GM18909 (cell line): ENCODE results near the gene LMAN2.
"Not testable (repeated sequence)": the region's sequence is repeated elsewhere in the genome, so short reads cannot be mapped to it uniquely, and the experiment has no call there.

Source experiments
- ATAC-seq: cut with Tn5 transposase; IDR thresholded peaks from one replicate; pipeline ENCODE4 v1.9.1; 2021; ENCODE audit warnings: mild to moderate bottlenecking; ENCODE audit not compliant: unreplicated experiment, poor library complexity

Gene LMAN2

GRCh38 chr5:177310332-177310731 is 41.1 kb downstream of the LMAN2 start:
- ATAC-seq: no peak

- ATAC-seq: no peak
These were observed 41.9 kb downstream of the LMAN2 start for GRCh38 chr5:177309351-177310191.

- no peak for ATAC-seq
These were observed 42.7 kb downstream of the LMAN2 start for GRCh38 chr5:177308740-177309139.

- ATAC-seq: no peak
These were observed 43.7 kb downstream of the LMAN2 start for GRCh38 chr5:177307544-177308363.

- ATAC-seq: no peak
These were observed 44.6 kb downstream of the LMAN2 start for GRCh38 chr5:177306674-177307543.

- ATAC-seq: not testable (repeated sequence)
These were observed 45.3 kb downstream of the LMAN2 start for GRCh38 chr5:177306103-177306640.

GRCh38 chr5:177304392-177305119 is 46.9 kb downstream of the LMAN2 start:
- no peak for ATAC-seq

GRCh38 chr5:177303925-177304391 is 47.5 kb downstream of the LMAN2 start:
- ATAC-seq: no peak

GRCh38 chr5:177303121-177303924 is 48.1 kb downstream of the LMAN2 start, which contains the start of the genes PRELID1 and RAB24:
Gene PRELID1 (plus strand): TSS chr5:177303799. CDS start chr5:177303986, 187 bp downstream.
Gene RAB24 (minus strand): TSS chr5:177303719. CDS start chr5:177303288, 431 bp downstream.
- peak; percentile 72 for ATAC-seq

- no peak for ATAC-seq
These were observed 48.9 kb downstream of the LMAN2 start for GRCh38 chr5:177302354-177303110.

GRCh38 chr5:177301503-177302165 is 49.8 kb downstream of the LMAN2 start:
- ATAC-seq: no peak

GRCh38 chr5:177300951-177301350 is 50.5 kb downstream of the LMAN2 start:
- ATAC-seq: no peak

GRCh38 chr5:177300236-177300880 is 51.1 kb downstream of the LMAN2 start:
- no peak for ATAC-seq

GRCh38 chr5:177299697-177300096 is 51.8 kb downstream of the LMAN2 start:
- ATAC-seq: no peak

GRCh38 chr5:177297922-177298321 is 53.5 kb downstream of the LMAN2 start:
- ATAC-seq: no peak

- ATAC-seq: no peak
These were observed 54.9 kb downstream of the LMAN2 start for GRCh38 chr5:177296581-177296980.

GRCh38 chr5:177295924-177296323 is 55.5 kb downstream of the LMAN2 start:
- ATAC-seq: no peak
